GM12875 (cell line): ENCODE data around the gene UBE2O.
"Not testable (repeated sequence)": the region's sequence is repeated elsewhere in the genome, so short reads cannot be mapped to it uniquely, and the experiment has no call there.

Experiments used
- H3K4me3 ChIP-seq: one replicate; pipeline ENCODE4 v1.5.1; 2011; ENCODE audit warnings: low read depth, low read length, control low read depth
- TF ChIP-seq, protein P1 (sequence below): IDR thresholded peaks from 2 replicates; pipeline ENCODE4 v1.5.1; 2011; ENCODE audit warnings: low read depth, mild to moderate bottlenecking, control low read depth, inconsistent platforms, low read length, moderate library complexity, borderline replicate concordance; ENCODE audit not compliant: insufficient read depth

The UBE2O gene

DNA sequence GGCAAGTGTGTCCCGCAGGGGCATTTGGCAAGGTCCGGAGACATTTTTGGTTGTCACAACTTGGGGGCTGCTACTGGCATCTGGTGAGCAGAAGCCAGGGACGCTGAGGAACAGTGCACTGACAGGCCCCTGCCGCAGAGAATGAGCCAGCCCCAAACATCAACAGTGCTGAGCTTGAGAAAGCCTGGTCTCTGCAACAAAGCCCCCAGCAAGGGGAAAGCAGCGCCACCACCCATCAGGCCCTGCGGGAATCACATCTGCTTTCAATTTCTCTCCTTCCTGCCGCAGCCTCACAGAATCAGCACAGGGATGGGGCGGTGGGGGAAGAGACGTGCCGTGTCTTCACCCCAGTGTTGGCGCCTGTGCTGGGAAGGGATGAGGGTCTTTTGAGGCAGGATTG is 84.4 kb downstream of the UBE2O start:
- no peak overlapping the region for H3K4me3 ChIP-seq
- TF ChIP-seq, protein P1, sequence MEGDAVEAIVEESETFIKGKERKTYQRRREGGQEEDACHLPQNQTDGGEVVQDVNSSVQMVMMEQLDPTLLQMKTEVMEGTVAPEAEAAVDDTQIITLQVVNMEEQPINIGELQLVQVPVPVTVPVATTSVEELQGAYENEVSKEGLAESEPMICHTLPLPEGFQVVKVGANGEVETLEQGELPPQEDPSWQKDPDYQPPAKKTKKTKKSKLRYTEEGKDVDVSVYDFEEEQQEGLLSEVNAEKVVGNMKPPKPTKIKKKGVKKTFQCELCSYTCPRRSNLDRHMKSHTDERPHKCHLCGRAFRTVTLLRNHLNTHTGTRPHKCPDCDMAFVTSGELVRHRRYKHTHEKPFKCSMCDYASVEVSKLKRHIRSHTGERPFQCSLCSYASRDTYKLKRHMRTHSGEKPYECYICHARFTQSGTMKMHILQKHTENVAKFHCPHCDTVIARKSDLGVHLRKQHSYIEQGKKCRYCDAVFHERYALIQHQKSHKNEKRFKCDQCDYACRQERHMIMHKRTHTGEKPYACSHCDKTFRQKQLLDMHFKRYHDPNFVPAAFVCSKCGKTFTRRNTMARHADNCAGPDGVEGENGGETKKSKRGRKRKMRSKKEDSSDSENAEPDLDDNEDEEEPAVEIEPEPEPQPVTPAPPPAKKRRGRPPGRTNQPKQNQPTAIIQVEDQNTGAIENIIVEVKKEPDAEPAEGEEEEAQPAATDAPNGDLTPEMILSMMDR, result no peak

DNA sequence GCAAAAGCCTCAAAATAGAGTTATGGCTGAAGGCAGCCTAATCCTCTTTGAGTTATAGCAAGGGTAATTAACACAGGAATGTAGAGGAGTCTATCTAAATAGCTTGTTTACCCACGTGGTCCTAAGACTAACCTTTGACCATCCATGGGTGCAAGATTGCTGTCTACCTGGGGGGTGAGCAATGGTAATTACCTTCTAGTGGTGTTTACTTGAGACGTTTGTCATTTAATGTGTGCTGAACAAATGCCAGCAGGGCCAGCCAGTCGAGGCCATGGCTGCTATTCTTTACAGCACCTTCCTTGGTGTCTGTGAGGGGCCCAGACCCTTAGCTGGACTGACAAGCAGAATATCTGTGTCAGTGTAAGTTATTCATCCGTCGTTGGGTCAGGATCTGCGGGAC is 85.3 kb downstream of the UBE2O start:
- H3K4me3 ChIP-seq, result no peak overlapping the region
- TF ChIP-seq, protein P1, result no peak

DNA sequence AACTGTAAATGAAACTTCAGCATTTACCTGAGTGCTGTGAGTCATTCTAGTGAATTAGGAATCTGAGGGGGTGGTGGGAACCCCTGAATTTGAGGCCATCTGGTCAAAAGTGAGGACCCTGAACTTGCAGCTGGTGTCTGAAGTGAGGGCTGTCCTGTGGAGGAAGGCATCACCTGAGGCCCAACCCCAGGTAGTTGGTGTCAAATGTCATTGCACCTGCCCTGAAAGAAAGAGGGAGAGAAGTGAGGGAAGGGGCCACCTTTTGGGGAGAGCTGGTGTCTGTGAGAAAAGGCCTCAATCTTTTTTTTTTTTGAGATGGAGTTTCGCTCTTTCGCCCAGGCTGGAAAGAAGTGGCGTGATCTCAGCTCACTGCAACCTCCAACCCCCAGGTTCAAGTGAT is 86.7 kb downstream of the UBE2O start:
- H3K4me3 ChIP-seq, result no peak overlapping the region
- TF ChIP-seq, protein P1, result no peak

DNA sequence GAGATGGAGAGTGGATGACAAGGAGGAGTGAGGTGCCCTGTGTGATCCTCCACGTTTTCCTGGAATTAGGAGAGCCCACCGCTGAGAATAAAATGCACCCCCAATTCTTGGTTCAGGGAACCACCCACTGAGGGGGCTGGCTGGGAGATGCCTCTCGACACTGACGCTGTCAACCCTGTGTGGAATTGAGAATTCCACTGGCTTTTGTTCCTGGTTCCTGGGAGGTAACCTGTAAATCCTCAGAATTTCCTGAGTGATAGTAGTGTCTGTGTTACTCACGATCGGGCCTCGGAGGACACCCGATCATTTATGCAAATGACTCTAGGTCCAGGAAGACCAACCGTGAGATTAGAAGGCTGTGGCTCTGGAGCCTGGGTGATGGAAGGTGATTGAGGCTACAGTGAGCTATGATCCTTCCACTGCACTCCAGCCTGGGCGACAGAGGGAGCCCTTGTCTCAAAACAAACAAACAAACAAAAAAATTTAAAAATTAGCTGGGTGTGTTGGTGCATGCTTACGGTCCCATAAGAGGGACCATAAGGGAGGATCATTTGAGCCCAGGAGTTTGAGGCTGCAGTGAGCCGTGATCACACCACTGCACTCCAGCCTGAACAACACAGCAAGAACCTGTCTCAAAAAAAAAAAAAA is 87.6 kb downstream of the UBE2O start:
- TF ChIP-seq, protein P1, result 0 out of 2 replicates have a peak, but pooled peaks have one; percentile 26
- no peak overlapping the region for H3K4me3 ChIP-seq

DNA sequence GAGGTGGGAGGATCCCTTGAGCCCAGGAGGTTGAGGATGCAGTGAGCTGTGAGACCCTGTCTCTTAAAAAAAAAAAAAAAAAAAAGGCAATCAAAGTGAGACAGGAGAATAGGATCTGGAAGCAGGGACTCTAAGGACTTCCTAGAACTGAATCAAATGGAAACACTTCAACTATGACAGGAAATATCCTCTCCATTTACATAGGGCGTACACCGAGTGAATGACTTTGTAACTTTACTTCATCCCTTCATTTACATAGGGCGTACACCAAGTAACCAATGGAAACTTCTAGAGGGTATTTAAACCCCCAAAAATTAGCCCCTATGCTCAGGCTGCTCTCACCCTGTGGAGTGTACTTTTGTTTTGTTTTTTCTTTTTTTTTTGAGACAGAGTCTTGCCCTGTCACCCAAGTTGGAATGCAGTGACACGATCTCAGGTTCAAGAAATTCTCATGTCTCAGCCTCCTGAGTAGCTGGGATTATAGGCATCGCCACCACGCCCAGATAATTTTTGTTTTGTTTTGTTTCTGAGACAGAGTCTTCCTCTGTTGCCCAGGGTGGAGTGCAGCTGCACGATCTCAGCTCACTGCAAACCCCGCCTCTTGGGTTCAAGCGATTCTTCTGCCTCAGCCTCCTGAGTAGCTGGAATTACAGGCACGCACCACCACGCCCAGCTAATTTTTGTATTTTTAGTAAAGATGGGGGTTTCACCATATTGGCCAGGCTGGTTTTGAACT is 89.7 kb downstream of the UBE2O start:
- H3K4me3 ChIP-seq, result no peak overlapping the region
- TF ChIP-seq, protein P1, result no peak

DNA sequence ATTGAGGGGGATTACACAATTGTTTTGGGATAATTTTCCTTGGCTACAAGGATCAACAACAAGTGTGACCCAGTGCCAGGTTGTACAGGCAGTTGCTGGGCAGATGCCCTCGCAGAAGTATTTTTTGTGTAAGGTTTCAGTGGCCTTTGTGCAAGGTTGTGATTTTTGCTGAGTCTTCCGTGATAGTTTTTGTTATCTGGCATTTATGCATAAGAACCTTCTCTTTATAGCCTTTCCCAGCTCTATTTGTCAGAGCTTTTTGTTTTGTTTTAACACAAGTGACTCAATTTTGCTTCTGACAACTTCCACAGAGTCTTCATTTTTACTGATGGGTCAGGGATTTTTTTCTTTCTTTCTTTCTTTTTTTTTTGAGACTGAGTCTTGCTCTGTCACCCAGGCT is 92.5 kb downstream of the UBE2O start:
- TF ChIP-seq, protein P1, result no peak

DNA sequence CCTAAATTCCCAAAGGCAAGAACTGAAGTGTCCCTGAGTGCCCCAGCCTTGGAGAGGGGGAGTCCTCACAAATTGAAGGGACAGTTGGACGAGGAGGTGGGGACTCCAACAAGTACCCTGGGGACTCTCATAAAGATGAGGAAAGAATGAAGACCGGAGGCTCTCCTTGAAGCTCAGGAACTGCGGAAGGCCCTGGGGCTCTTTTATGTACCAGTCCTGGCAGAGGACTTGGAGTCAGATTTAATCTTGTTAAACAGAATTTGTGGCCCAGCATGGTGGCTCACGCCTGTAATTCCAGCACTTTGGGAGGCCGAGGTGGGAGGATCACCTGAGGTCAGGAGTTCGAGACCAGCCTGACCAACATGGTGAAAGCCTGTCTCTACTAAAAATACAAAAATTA is 93.2 kb downstream of the UBE2O start:
- H3K4me3 ChIP-seq, result not testable (repeated sequence)

More for the DNA sequence above, 92.5 kb downstream of the UBE2O start:
- no peak overlapping the region for H3K4me3 ChIP-seq
